PC-9 (cell line): ENCODE results near the gene UBIAD1.

Source experiments
- EZH2 ChIP-seq: fragments of 200-600 bp; sonication (generic); IDR thresholded peaks from 2 replicates; pipeline ENCODE4 v1.8.0; 2017; ENCODE audit warnings: antibody characterized with exemption, low read depth
- TF ChIP-seq, protein P1 (sequence below): fragments of 200-600 bp; sonication (generic); conservative IDR thresholded peaks from 2 replicates; pipeline ENCODE4 v1.6.1; 2017; ENCODE audit warnings: mixed run types, antibody characterized with exemption, mild to moderate bottlenecking, moderate library complexity

DNA sequence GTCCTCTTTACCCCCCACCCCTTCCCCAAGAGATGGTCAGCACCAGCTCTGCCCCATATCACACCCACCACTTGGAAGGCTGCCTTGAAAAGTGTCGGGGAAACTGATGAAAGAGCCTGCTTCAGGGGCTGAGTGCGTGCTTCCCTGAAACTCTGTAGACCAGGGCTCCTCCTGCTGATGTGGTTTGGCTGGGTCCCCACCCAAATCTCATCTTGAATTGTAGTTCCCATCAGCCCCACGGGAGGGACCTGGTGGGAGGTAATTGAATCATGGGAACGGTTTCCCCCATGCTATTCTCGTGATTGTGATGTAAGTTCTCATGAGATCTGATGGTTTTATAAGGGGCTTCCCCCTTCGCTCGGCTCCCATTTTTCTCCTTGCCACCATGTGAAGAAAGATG is 36.4 kb downstream of the UBIAD1 start:
- TF ChIP-seq, protein P1, sequence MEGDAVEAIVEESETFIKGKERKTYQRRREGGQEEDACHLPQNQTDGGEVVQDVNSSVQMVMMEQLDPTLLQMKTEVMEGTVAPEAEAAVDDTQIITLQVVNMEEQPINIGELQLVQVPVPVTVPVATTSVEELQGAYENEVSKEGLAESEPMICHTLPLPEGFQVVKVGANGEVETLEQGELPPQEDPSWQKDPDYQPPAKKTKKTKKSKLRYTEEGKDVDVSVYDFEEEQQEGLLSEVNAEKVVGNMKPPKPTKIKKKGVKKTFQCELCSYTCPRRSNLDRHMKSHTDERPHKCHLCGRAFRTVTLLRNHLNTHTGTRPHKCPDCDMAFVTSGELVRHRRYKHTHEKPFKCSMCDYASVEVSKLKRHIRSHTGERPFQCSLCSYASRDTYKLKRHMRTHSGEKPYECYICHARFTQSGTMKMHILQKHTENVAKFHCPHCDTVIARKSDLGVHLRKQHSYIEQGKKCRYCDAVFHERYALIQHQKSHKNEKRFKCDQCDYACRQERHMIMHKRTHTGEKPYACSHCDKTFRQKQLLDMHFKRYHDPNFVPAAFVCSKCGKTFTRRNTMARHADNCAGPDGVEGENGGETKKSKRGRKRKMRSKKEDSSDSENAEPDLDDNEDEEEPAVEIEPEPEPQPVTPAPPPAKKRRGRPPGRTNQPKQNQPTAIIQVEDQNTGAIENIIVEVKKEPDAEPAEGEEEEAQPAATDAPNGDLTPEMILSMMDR, result no peak
- no peak for TF ChIP-seq EZH2
